ENCODE data around the gene AUTS2.

The AUTS2 gene

GRCh38 chr7:69625238-69625637 lies 27.0 kb downstream of the AUTS2 start:
- no peak for DNase-seq

- DNase-seq: no peak
These were observed 27.5 kb downstream of the AUTS2 start for GRCh38 chr7:69625798-69626197.

- DNase-seq: peak; percentile 25
These were observed 32.0 kb downstream of the AUTS2 start for GRCh38 chr7:69630292-69630691.

- DNase-seq: no peak
These were observed 32.9 kb downstream of the AUTS2 start for GRCh38 chr7:69631131-69631530.

- no peak for DNase-seq
These were observed 34.0 kb downstream of the AUTS2 start for GRCh38 chr7:69632280-69632679.

- DNase-seq: no peak
These were observed 35.0 kb downstream of the AUTS2 start for GRCh38 chr7:69633122-69633831.

- DNase-seq: no peak
These were observed 37.4 kb downstream of the AUTS2 start for GRCh38 chr7:69635555-69636185.

- no peak for DNase-seq
These were observed 40.4 kb downstream of the AUTS2 start for GRCh38 chr7:69638674-69639073.

GRCh38 chr7:69640216-69640615 lies 41.9 kb downstream of the AUTS2 start:
- no peak for DNase-seq

- no peak for DNase-seq
These were observed 42.8 kb downstream of the AUTS2 start for GRCh38 chr7:69640925-69641594.

GRCh38 chr7:69643265-69643664 lies 45.0 kb downstream of the AUTS2 start:
- DNase-seq: no peak

- no peak for DNase-seq
These were observed 45.6 kb downstream of the AUTS2 start for GRCh38 chr7:69643708-69644445.

- DNase-seq: no peak
These were observed 47.4 kb downstream of the AUTS2 start for GRCh38 chr7:69645683-69646082.

- no peak for DNase-seq
These were observed 52.9 kb downstream of the AUTS2 start for GRCh38 chr7:69651101-69651590.

- DNase-seq: no peak
These were observed 54.8 kb downstream of the AUTS2 start for GRCh38 chr7:69652947-69653701.

GRCh38 chr7:69653806-69654205 lies 55.5 kb downstream of the AUTS2 start:
- no peak for DNase-seq

GRCh38 chr7:69654381-69654780 lies 56.1 kb downstream of the AUTS2 start:
- DNase-seq: peak; percentile 51

- no peak for DNase-seq
These were observed 56.8 kb downstream of the AUTS2 start for GRCh38 chr7:69654849-69655707.

- DNase-seq: no peak
These were observed 57.8 kb downstream of the AUTS2 start for GRCh38 chr7:69656077-69656476.

GRCh38 chr7:69656890-69657289 lies 58.6 kb downstream of the AUTS2 start:
- DNase-seq: no peak

GRCh38 chr7:69657331-69657730 lies 59.1 kb downstream of the AUTS2 start:
- no peak for DNase-seq

- DNase-seq: no peak
These were observed 59.7 kb downstream of the AUTS2 start for GRCh38 chr7:69657985-69658384.

Measured in suppressor macrophage treated with lipopolysaccharide for 4 hours (primary cell).